Endodermal cell (in vitro differentiated cells): ENCODE measurements around the gene C11orf24. TPM values are rescaled to one million over a fixed set of nuclear protein-coding genes. Genes with fewer than 3 reads are reported as not detected.

ENCODE experiments used
- DNase-seq: peaks from one replicate; pipeline ENCODE4 v3.0.0-alpha.2; 2017
- H3K27ac ChIP-seq: 2 replicates; pipeline ENCODE4 v1.5.1; 2013; ENCODE audit warnings: mild to moderate bottlenecking, low read depth, low read length, moderate library complexity
- H3K27me3 ChIP-seq: 2 replicates; pipeline ENCODE4 v1.6.1; 2013; ENCODE audit warnings: mild to moderate bottlenecking, low read length, moderate library complexity; ENCODE audit not compliant: insufficient read depth, control insufficient read depth, poor library complexity, severe bottlenecking
- H3K36me3 ChIP-seq: 2 replicates; pipeline ENCODE4 v1.7.0; 2013; ENCODE audit warnings: mild to moderate bottlenecking, low read length, moderate library complexity; ENCODE audit not compliant: control insufficient read depth, insufficient read depth
- H3K4me1 ChIP-seq: one replicate; pipeline ENCODE4 v1.7.0; 2013; ENCODE audit warnings: low read length; ENCODE audit not compliant: control insufficient read depth, insufficient read depth
- H3K4me3 ChIP-seq: 2 replicates; pipeline ENCODE4 v1.5.1; 2013; ENCODE audit warnings: mild to moderate bottlenecking, low read length, moderate library complexity
- H3K9ac ChIP-seq: 2 replicates; pipeline ENCODE4 v1.6.1; 2013; ENCODE audit warnings: mild to moderate bottlenecking, low read length, moderate library complexity; ENCODE audit not compliant: poor library complexity, severe bottlenecking; ENCODE audit errors: extremely low read depth
- H3K9me3 ChIP-seq: 2 replicates; pipeline ENCODE4 v1.6.1; 2013; ENCODE audit warnings: mild to moderate bottlenecking, low read length, moderate library complexity; ENCODE audit not compliant: control insufficient read depth
- H3K27ac Mint-ChIP-seq: 2 replicates; pipeline ENCODE4 v1.8.0; 2020; ENCODE audit warnings: mixed read lengths
- H3K27me3 Mint-ChIP-seq: 2 replicates; pipeline ENCODE4 v1.8.0; 2021; ENCODE audit warnings: mild to moderate bottlenecking, mixed read lengths; ENCODE audit not compliant: insufficient read depth
- H3K36me3 Mint-ChIP-seq: 2 replicates; pipeline ENCODE4 v1.8.0; 2020; ENCODE audit warnings: low read depth, mixed read lengths
- H3K4me1 Mint-ChIP-seq: 2 replicates; pipeline ENCODE4 v1.8.0; 2020; ENCODE audit warnings: mixed read lengths
- H3K4me3 Mint-ChIP-seq: 2 replicates; pipeline ENCODE4 v1.8.0; 2020; ENCODE audit warnings: mild to moderate bottlenecking, moderate library complexity, mixed read lengths
- H3K9me3 Mint-ChIP-seq: 2 replicates; pipeline ENCODE4 v1.8.0; 2020; ENCODE audit warnings: mild to moderate bottlenecking, mixed read lengths
- CTCF ChIP-seq: fragments of 200-600 bp; sonication (generic); conservative IDR thresholded peaks from 2 replicates; pipeline ENCODE4 v1.5.0; 2021; ENCODE audit warnings: antibody characterized with exemption, mild to moderate bottlenecking
- WGBS, 2 experiments: methylation state at CpG; one replicate each; pipeline versions ENCODE4 v1.1.5 to v1.1.7; 2013; ENCODE audit warnings: missing lambda C conversion rate in 2 of 2, mixed read lengths in 1 of 2; ENCODE audit not compliant: insufficient coverage in 1 of 2, insufficient read length in 1 of 2; 5-methylcytosine and 5-hydroxymethylcytosine counted together
- total RNA-seq, 2 donors: library from RNA; stranded (reverse); fragmentation: NEBNext Ultra II Directional in 1 of 2; extraction: Animal tissue kit (Norgen Biotek cat#: 25700) in 1 of 2; gene quantifications; 2 replicates in 1 of 2; 3 replicates in 1 of 2; pipeline ENCODE4 v1.2.1, GENCODE V29; 2021

C11orf24 gene
- total RNA-seq, 2 donors from 2014 or later = 38.4 to 39.4 TPM

- H3K36me3 Mint-ChIP-seq = peaks cover 1% of the 10 kb centered on the region
- H3K27me3 ChIP-seq = no peaks in the 10 kb centered on the region
- no peak overlapping the region for H3K4me3 Mint-ChIP-seq
- H3K27me3 Mint-ChIP-seq = no peaks in the 10 kb centered on the region
- no peak overlapping the region for H3K27ac Mint-ChIP-seq
- H3K9ac ChIP-seq = no peak overlapping the region
- peaks cover 8% of the 10 kb centered on the region for H3K9me3 Mint-ChIP-seq
- no peaks in the 10 kb centered on the region for H3K4me1 ChIP-seq
- H3K4me3 ChIP-seq = no peak overlapping the region
- no peaks in the 10 kb centered on the region for H3K9me3 ChIP-seq
- peaks cover 14% of the 10 kb centered on the region for H3K4me1 Mint-ChIP-seq
- TF ChIP-seq CTCF = no peak
- 91 to 100% methylated on average over 1 to 2 of the region's 2 CpGs for WGBS, 2 experiments
- H3K36me3 ChIP-seq = no peaks in the 10 kb centered on the region
- no peak for DNase-seq
- no peak overlapping the region for H3K27ac ChIP-seq
Measured at GRCh38 chr11:68309621-68310185, 37.9 kb upstream of the C11orf24 start.

- Mint-ChIP-seq H3K27ac (no peak overlapping the region), H3K4me1 (no peaks in the 10 kb centered on the region), H3K27me3 (no peaks in the 10 kb centered on the region), H3K36me3 (peaks cover 5% of the 10 kb centered on the region), H3K4me3 (no peak overlapping the region), H3K9me3 (peaks cover 23% of the 10 kb centered on the region)
- H3K27ac ChIP-seq = no peak overlapping the region
- H3K9ac ChIP-seq = no peak overlapping the region
- H3K9me3 ChIP-seq = peaks cover 8% of the 10 kb centered on the region
- no peak overlapping the region for H3K4me3 ChIP-seq
- no peak for DNase-seq
- no peak for TF ChIP-seq CTCF
- no peaks in the 10 kb centered on the region for H3K4me1 ChIP-seq
- H3K27me3 ChIP-seq = no peaks in the 10 kb centered on the region
- WGBS, 2 experiments = 84 to 93% methylated on average over 7 to 11 of the region's 11 CpGs
- no peaks in the 10 kb centered on the region for H3K36me3 ChIP-seq
Measured at GRCh38 chr11:68308068-68308467, 36.3 kb upstream of the C11orf24 start.

GRCh38 chr11:68306636-68307035 is 34.9 kb upstream of the C11orf24 start:
- H3K27me3 Mint-ChIP-seq = no peaks in the 10 kb centered on the region
- no peak overlapping the region for H3K4me3 Mint-ChIP-seq
- no peaks in the 10 kb centered on the region for H3K27me3 ChIP-seq
- no peak for TF ChIP-seq CTCF
- H3K27ac Mint-ChIP-seq = no peak overlapping the region
- WGBS, 2 experiments = 97 to 100% methylated on average over 2 of the region's 3 CpGs
- H3K9ac ChIP-seq = no peak overlapping the region
- no peak overlapping the region for H3K27ac ChIP-seq
- no peaks in the 10 kb centered on the region for H3K4me1 ChIP-seq
- H3K36me3 ChIP-seq = no peaks in the 10 kb centered on the region
- peaks cover 28% of the 10 kb centered on the region for H3K9me3 Mint-ChIP-seq
- H3K9me3 ChIP-seq = peaks cover 8% of the 10 kb centered on the region
- no peak for DNase-seq
- no peak overlapping the region for H3K4me3 ChIP-seq
- no peaks in the 10 kb centered on the region for H3K4me1 Mint-ChIP-seq
- H3K36me3 Mint-ChIP-seq = peaks cover 5% of the 10 kb centered on the region
